ENCODE measurements around the gene PADI2.

PADI2 gene

GRCh38 chr1:17053086-17053684 is 66.1 kb downstream of the PADI2 start:
- no peak for DNase-seq

GRCh38 chr1:17052641-17053040 is 66.6 kb downstream of the PADI2 start:
- DNase-seq = no peak

DNA sequence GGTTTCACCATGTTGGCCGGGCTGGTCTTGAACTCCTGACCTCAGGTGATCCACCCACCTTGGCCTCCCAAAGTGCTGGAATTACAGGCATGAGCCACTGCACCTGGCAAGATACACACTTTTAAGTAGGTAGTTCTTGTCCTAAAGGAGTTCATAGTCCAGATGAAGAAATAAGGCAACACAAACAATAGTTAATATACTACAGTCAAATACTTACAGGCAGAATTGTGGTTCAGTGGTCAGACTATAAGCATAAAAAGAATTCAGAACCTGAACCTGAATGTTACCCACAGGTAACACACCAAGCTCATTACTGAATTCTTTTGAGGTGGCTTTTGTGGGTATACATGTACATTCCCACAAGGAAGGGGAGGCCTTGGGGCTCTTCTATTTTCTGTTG is 67.2 kb downstream of the PADI2 start:
- DNase-seq = no peak

DNA sequence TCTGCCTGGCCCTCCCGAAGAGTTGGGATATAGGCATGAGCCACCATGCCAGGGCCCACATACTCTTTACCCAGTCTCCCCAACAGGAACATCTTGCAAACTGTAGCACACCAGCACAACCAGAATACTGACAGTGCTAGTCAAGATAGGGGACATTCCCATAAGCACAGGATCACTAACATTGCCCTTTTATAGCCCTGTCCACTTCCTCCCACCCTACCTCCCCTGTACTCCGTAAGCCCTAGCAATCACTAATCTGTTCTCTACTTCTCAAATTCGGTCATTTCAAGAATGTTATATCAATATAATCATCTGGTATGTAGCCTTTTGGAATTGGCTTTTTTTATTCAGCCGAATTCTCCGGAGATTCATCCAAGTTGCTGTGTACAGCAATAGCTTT is 71.3 kb downstream of the PADI2 start:
- DNase-seq = no peak

DNA sequence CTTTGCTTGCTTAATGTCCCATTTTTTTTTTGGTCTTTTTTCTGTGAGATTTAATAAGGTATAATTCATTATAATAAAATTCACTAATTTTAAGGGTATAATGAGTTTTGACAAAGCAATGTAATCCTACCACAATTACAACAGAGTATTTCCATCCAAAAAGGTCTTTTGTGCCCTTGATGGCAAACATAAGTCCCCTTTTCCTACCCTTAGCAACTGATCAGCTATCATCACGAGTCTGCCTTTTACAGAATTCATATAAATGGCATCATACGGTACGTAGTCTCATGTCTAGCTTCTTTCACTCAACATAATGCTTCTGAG is 73.0 kb downstream of the PADI2 start:
- DNase-seq = no peak

- no peak for DNase-seq
Observed at GRCh38 chr1:17045634-17046333, 73.5 kb downstream of the PADI2 start.

- DNase-seq = no peak
Observed at GRCh38 chr1:17045150-17045549, 74.1 kb downstream of the PADI2 start.

- DNase-seq = no peak
Observed at GRCh38 chr1:17043676-17044075, 75.6 kb downstream of the PADI2 start.

DNA sequence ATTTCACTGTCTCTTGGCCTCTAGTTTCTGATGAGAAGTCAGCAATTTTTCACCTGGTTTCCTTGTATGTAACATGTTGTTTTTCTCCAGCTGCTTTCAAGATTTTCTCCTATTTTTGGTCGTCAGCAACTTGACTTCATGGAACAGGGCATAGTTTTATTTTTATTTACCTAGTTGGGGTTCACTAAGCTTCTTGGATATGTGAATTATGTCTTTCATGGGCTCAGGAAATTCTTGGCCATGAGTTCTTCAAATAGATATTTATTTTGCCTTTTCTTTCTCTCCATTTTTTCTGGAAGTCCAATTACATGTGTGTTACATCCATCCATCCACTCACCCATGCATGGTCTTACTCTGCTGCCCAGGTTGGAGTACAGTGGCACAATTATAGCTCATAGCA is 79.1 kb downstream of the PADI2 start:
- no peak for DNase-seq

DNA sequence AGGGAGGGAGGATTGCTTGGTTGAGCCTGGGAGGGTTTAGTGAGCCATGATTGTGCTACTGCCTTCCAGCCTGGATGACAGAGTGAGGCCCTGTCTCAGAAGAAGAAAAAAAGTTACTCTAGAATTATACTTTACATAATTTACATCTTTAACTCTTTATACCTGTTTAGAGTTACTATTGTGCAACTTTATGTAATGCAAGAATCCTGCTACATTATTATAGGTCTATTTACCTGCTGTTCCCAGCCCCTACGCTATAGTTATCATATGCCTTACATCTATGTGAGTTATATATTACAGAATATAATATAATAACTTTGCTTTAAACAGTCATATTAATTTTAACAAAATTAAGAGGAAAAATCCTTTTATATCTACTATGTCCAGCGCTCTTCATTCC is 79.7 kb downstream of the PADI2 start:
- DNase-seq = no peak

DNA sequence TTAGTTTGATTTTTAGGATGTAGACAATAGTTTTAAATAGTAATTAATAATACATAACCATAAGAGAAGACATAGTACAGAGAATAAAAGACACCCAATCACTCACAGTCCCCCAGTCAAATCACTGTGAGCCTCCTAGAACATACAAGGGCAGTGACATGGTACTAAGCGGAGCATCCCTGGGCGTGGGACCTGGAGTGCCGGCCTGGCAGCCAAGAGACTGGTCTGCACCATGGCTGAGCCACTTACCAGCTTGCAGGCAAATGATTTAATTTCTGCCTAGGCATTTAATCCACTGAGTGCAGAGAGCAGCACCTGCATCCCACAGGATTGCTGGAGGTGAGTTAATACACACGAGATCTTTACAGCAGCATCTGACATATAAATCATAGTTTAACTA is 85.8 kb downstream of the PADI2 start:
- DNase-seq = no peak

- DNase-seq = no peak
Observed at GRCh38 chr1:17032741-17033140, 86.5 kb downstream of the PADI2 start.

DNA sequence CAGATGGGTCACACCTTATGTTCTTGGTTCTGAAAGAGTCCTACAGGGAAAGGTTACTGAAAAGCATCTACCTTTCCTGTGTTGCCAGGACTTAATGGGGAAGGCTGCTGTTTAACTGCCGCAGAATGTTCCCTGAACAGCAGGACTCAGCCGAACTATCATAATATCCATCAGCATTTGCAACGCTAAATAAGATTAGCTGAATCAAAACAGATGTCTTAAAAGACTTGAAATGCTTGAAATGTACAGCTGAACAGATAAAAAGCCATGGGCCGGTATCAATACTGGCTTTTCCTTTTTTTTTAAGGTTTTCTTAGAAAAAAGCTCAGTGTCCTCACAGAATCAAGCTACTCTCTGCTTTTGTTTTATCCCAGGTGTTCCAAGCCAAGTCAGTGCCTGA is 87.8 kb downstream of the PADI2 start:
- DNase-seq = no peak

DNA sequence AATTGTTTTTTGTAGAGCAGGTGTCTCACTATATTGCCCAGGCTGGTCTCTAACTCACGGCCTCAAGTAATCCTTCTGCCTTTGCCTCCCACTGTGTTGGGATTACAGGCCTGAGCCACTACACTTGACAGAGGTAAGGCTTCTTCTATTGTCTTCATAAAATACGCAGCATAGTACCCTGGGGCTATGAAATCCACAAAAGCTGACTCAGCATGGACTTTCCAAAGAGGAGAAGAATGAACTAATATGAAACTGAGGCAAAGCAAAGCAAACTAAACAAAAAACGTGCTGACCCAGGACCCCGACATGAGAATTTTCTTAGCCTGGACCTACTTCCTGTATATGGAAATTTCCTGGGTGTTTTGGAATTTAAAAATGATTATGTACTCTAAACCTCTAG is 89.0 kb downstream of the PADI2 start:
- no peak for DNase-seq

DNA sequence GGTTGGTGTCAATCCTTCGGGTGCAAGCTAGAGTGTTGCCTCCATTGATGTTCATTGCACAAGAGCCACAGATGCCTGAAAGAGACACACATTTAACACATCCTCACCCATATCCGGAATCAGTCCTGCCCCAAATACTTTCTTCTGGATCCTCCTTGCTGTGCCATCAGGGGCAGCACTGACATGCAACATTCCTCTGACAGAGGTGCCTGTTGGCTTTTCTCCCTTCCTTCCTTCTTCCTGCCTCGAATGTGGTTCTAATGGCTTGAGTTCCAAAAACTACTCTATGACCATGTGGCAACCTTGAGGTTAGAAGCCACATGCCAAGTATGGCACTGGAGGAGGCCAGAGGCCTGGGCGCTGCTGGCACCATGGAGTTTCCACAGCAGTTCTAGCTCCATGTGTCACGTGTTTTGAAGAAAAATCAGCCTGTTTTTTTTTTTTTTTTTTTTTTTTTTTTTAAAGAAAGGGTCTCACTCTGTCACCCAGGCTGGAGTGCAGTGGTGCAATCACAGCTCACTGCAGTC is 90.5 kb downstream of the PADI2 start:
- no peak for DNase-seq

GRCh38 chr1:17027900-17028299 is 91.4 kb downstream of the PADI2 start:
- DNase-seq = no peak

- DNase-seq = no peak
Observed at GRCh38 chr1:17027403-17027802, 91.8 kb downstream of the PADI2 start.

- DNase-seq = no peak
Observed at GRCh38 chr1:17024721-17025120, 94.5 kb downstream of the PADI2 start.

GRCh38 chr1:17023573-17023972 is 95.7 kb downstream of the PADI2 start:
- no peak for DNase-seq

DNA sequence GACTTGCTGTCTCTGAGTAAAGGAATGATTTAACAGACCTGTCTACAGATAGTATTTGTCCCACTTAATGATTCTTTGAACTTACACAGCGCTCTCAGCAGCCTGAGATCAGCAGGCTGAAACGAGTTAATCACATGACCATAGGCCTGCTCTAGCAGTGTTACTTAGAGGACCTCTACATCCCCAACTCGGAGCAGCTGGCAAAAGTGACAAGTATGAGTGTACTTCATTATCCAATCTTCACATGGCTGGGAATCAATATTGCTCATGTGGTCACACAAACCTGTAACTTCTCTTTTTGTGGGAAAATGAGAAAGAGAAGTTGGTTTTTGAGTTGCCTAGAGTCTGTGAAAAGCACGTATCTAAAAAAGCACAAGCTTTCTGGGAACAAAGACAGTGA is 96.1 kb downstream of the PADI2 start:
- no peak for DNase-seq

DNA sequence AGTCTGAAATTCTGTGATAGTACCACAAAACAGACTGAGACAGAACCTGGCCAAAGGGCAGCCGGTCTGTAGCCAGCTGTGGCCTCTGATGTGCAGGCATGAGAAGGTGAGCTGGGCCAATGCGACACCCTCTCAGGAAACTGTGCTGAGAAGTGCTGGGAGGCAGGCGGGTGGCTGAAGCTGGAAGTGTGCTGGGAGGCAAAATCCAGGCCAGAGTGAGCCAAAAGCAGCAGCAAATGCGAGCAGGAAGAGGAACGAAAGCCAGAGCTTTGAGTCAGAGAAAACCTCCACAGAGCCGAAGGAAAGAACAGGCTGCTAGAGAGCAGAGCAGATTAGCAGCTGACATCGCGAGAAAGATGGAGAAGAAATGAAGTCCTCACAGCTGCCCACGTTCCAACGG is 97.4 kb downstream of the PADI2 start:
- DNase-seq = no peak

DNA sequence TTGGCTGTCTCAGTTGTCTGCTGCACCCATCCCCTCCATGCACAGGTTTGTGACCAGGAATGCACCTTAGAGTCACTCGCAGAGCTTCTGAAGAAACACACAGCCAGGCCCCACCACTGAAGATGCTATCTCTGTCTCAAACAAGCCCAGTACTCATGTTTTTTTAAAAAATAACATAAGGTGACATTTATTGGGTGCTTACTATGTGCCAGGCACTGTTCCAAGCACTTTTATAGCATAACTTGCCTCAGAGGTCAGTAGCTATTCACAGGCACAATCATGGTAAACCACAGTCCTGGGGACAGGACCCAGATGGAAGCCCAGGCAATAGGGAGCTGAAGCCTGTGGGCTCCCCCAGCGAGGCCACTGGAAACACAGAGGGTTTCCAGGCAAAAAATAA is 98.7 kb downstream of the PADI2 start:
- DNase-seq = no peak

- no peak for DNase-seq
Observed at GRCh38 chr1:17018849-17019248, 100.4 kb downstream of the PADI2 start.

- DNase-seq = no peak
Observed at GRCh38 chr1:17017435-17017834, 101.8 kb downstream of the PADI2 start.
